ENCODE measurements around the gene GUCA1A.
"Not testable (repeated sequence)": the region's sequence is repeated elsewhere in the genome, so short reads cannot be mapped to it uniquely, and the experiment has no call there.

GUCA1A gene

DNA sequence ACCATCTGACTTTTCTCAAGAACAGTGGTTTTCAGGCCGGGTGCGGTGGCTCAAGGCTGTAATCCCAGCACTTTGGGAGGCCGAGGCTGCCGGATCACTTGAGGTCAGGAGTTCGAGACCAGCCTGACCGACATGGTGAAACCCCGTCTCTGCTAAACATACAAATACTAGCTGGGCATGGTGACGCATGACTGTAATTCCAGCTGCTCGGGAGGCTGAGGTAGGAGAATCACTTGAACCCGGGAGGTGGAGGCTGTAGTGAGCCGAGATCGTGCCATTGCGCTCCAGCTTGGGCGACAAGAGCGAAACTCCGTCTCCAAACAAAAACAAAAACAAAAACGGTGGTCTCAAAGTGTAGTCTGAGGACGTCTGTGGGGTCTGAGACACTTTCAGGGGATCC, 43.3 kb downstream of the GUCA1A start:
- not testable (repeated sequence) for DNase-seq

GRCh38 chr6:42217157-42217518, 44.0 kb downstream of the GUCA1A start:
- peak in 1 of 2 experiments; percentile 37 for DNase-seq

DNA sequence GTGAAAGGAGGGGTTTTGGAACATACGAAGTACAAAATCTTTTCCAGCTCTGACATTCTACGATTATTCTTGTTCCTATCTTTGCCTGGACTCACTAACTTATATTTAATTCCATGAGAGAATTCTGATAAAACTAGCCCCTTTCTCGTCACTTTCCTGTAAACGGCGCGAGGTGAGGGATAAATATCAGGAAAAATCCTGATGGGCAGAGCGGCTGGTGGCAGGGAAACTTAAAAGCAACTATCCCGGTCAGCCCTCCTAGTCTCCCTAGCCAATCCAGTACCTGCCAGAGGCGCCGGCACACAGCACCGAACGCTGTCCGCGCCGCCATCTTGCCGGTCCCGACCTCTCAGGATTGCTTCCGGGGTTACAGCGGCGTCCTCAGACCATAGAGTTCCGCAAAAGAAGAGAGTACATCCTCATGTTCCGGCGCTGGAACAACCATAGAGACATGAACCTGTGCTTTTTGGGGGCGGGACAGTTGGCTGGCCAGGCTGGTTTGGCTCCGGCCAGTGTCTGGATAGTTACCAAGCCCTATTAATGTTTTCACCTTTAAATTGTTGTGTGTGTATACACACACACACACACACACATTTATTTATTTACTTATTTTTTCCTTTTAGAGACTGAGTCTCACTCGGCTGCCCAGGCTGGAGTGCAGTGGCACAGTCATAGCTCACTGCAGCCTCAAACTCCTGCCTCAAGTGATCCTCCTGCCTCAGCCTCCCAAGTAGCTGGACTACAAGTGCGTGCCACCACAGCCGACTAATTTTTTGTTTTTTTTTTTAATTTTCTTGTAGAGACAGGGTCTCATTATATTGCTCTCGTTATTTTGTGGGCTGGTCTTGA, 44.6 kb downstream of the GUCA1A start, which contains the start of gene MRPS10:
Gene MRPS10 (minus strand): TSS at position 343 of the 849 bp plus-strand sequence. CDS start 12 bp downstream, at position 331.
- DNase-seq, result peak; percentile 98 to 99

- DNase-seq, result no peak
Measured at GRCh38 chr6:42220807-42221206, 47.6 kb downstream of the GUCA1A start.

- no peak for DNase-seq
Measured at GRCh38 chr6:42221546-42221945, 48.4 kb downstream of the GUCA1A start.

GRCh38 chr6:42222448-42222847, 49.3 kb downstream of the GUCA1A start:
- DNase-seq, result no peak

GRCh38 chr6:42224222-42225028, 51.3 kb downstream of the GUCA1A start:
- no peak for DNase-seq

DNA sequence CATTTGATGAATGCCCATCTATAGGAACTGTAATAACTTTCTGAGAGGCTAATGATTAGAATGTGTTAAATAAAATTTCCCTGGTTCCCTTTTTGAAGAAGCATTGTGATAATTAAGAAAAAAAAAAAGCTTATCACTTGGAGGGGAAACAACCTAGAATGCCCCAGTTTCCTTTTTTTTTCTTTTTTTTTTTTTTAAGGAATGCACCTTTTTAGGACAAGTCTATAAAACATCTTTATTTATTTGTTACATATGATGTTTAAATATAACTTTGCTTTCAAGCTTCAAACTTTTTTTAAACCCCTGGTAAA, 51.8 kb downstream of the GUCA1A start:
- no peak for DNase-seq

DNA sequence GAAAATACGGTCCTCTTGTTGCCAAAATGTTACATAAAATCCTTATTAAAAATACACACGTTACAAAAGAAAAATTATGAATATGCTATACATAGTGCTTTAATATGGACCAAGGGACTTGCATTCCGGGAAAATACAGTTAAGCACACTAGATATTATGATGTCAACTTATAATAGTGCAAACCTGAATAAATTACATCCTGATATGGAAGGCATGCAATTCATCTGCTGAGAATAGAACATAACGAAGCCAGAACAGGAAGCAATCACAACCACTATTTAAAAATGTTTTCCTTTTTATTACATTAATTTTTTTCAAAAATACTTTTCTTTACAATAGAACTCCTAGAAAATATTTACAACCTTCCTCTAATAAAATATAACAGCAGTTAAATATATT, 52.3 kb downstream of the GUCA1A start:
- no peak for DNase-seq

- DNase-seq, result no peak
Measured at GRCh38 chr6:42226161-42226611, 53.0 kb downstream of the GUCA1A start.

DNA sequence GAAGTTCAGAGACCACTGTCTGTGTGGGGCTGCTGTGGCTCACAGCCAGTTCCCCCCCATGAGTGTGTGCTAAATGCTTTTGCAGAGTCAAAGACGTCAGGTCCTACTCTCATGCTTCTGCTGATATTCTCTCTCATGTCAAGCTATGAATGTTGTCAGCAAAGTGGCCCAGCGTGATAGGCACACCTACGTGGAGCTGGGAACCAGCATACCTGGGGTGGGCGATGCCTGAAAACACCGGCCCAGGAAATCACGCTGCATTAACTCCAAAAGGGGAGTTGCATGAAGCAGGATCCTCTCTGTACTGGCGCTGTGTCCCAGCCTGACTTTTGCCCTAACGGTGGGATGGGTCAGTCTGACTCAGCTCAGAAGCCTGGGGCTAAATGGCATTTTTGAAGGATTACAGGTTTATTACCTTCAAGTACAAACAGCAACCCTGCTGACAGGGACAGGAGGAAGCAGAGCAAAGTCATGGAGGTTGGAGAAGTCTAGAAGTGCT, 53.5 kb downstream of the GUCA1A start:
- no peak for DNase-seq

DNA sequence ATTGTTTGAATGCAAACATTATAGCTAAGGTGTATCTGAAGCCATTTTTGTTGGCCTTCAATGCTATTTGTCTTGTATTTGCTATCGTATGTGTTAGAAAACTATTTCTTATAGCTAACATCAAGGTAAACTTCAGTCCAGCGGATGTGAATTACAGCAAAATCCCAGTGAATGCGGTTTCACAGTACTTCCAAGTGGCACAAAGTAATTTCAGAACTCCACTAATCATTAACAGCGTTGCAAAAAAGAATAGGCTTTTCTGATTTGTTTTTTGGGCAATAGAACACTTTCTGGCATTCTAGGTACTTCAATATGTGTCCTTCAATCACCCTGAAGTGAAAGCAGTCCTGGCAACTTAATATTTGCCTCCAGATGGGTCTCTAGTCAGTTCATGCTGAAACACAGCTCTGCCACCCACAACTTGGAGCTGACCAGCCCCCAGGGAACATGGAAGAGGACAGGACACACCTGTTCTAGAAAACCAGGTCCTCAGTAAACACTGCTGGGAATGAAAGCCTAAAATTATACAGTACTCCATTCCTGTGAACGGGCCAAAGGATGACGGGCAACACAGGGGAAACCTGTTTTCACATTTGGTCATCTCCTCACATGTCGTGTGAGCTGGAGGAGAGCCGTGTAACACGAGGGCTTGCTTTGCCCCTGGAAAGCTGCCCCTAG, 54.1 kb downstream of the GUCA1A start:
- DNase-seq, result no peak

- no peak for DNase-seq
Measured at GRCh38 chr6:42228305-42228704, 55.1 kb downstream of the GUCA1A start.

All from AML-193 (cell line).